Renal cortical epithelial cell (primary cell): ENCODE results near the gene C2. TPM values are rescaled to one million over a fixed set of nuclear protein-coding genes. Genes with fewer than 3 reads are reported as not detected.
"Not testable (repeated sequence)": the region's sequence is repeated elsewhere in the genome, so short reads cannot be mapped to it uniquely, and the experiment has no call there.

Experiments used
- DNase-seq: peaks from one replicate; pipeline ENCODE4 v3.0.0-alpha.2; 2011; ENCODE audit warnings: low read depth
- total RNA-seq: library from RNA; depleted of rRNA; stranded (reverse); fragments of >200 nt; gene quantifications from 2 replicates; pipeline ENCODE4 v1.2.3, GENCODE V29; 2014

C2 gene
- total RNA-seq, 1 donor from 2014 or later, result 1.7 TPM

GRCh38 chr6:31977816-31978431 is 50.4 kb downstream of the C2 start:
- no peak for DNase-seq

DNA sequence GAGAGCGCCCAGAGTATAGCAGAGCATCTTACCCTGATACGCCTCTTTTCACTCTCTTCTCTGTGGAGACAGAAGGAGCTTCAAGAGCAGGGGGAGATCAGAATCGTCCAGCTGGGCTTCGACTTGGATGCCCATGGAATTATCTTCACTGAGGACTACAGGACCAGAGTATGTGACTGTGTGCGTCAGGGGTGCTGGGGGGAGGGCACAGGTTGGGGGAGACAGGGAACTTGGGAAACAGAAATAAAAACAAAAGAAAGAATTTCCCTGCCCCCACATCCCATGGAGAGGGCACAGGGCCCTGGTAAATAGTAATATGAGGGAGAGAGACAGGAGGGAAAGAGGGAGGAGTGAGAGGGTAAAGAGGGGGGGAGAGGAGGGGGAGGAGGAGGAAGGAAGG is 51.3 kb downstream of the C2 start:
- DNase-seq, result no peak

GRCh38 chr6:31979238-31979898 is 51.9 kb downstream of the C2 start:
- DNase-seq, result no peak

- DNase-seq, result peak; percentile 26
Observed at GRCh38 chr6:31980195-31980876, 52.8 kb downstream of the C2 start.

DNA sequence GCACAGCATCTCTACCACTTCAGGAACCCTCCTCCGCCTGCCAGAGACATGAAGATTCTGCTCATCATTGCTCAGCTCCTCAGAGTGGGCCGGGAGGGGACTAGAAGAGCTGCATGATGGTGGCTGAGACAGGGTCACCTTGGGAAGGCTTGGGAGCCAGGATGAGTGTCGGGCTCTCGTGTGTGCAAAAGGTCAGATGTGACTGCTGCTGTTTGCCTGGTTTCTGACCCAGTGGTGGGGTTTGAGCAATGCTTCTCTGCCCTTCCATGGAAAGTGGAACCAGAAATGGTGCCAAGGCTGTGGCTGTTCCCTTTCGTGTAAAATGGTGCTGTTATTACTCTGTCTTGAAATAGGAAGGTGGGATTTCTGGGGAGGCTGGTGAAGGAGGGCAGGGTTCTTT is 53.5 kb downstream of the C2 start:
- DNase-seq, result not testable (repeated sequence)

DNA sequence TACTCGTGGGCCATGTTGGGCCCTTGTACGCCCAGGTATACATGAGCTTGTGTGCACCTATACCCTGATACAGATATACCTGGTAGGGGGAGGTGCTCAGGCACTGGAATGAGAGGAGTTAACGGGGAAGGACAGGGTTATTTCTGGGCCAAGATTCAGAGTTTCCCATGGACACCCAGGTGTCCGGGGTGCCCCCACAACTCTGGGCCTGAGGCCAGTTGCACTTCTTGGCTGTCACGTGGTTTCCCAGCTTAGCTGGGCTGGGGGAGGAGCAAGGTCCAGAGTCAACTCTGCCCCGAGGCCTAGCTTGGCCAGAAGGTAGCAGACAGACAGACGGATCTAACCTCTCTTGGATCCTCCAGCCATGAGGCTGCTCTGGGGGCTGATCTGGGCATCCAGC is 54.2 kb downstream of the C2 start, which contains the start of gene C4A:
Gene C4A (plus strand): TSS at position 314 of the 400 bp plus-strand sequence. CDS start 51 bp downstream, at position 365.
- DNase-seq, result not testable (repeated sequence)

- DNase-seq, result not testable (repeated sequence)
Observed at GRCh38 chr6:31989363-31989762, 61.8 kb downstream of the C2 start.

- DNase-seq, result not testable (repeated sequence)
Observed at GRCh38 chr6:31994421-31994820, 66.9 kb downstream of the C2 start.

Other genes starting within 250 kb of the C2 start
- gene LY6G5C, start 246.7 kb upstream of the C2 start, total RNA-seq, result 0.40 TPM in 1 of 2 replicates, not detected in the other
- gene ABHD16A, start 224.4 kb upstream of the C2 start, total RNA-seq, result 54.7 and 56.6 TPM in 2 replicates
- gene LY6G6F, start 220.9 kb upstream of the C2 start, total RNA-seq, result not detected in 2 replicates
- gene LY6G6D, start 212.4 kb upstream of the C2 start, total RNA-seq, result not detected in 2 replicates
- not detected in 2 replicates for gene LY6G6C, start 206.0 kb upstream of the C2 start, total RNA-seq
- gene MPIG6B, start 204.3 kb upstream of the C2 start, total RNA-seq, result not detected in 2 replicates
- gene DDAH2, start 198.4 kb upstream of the C2 start, total RNA-seq, result 101 and 121 TPM in 2 replicates
- gene CLIC1, start 191.2 kb upstream of the C2 start, total RNA-seq, result 345 and 2,008 TPM in 2 replicates
- gene MSH5, start 187.7 kb upstream of the C2 start, total RNA-seq, result 4.4 and 6.6 TPM in 2 replicates
- gene SAPCD1, start 165.1 kb upstream of the C2 start, total RNA-seq, result 0.50 and 0.69 TPM in 2 replicates
- 2.6 and 8.5 TPM in 2 replicates for gene VWA7, start 150.4 kb upstream of the C2 start, total RNA-seq
- gene VARS1, start 132.0 kb upstream of the C2 start, total RNA-seq, result 67.4 and 103 TPM in 2 replicates
- gene LSM2, start 120.8 kb upstream of the C2 start, total RNA-seq, result 16.6 and 46.9 TPM in 2 replicates
- gene HSPA1L, start 112.4 kb upstream of the C2 start, total RNA-seq, result 0.87 and 2.0 TPM in 2 replicates
- 178 and 296 TPM in 2 replicates for gene HSPA1A, start 112.2 kb upstream of the C2 start, total RNA-seq
- gene HSPA1B, start 100.0 kb upstream of the C2 start, total RNA-seq, result 197 and 264 TPM in 2 replicates
- gene NEU1, start 64.9 kb upstream of the C2 start, total RNA-seq, result 104 and 112 TPM in 2 replicates
- gene SLC44A4, start 48.7 kb upstream of the C2 start, total RNA-seq, result 1.1 and 26.6 TPM in 2 replicates
- gene EHMT2, start 30.0 kb upstream of the C2 start, total RNA-seq, result 37.7 and 72.3 TPM in 2 replicates
- gene ZBTB12, start 25.6 kb upstream of the C2 start, total RNA-seq, result 0.69 and 5.9 TPM in 2 replicates
- gene CFB, start 18.4 kb downstream of the C2 start, total RNA-seq, result 24.3 and 32.7 TPM in 2 replicates
- gene NELFE, start 31.3 kb downstream of the C2 start, total RNA-seq, result 92.3 and 146 TPM in 2 replicates
- gene SKIC2, start 31.5 kb downstream of the C2 start, total RNA-seq, result 46.5 and 47.3 TPM in 2 replicates
- gene DXO, start 44.4 kb downstream of the C2 start, total RNA-seq, result 10.6 and 16.9 TPM in 2 replicates
- 1.6 and 42.4 TPM in 2 replicates for gene C4A, start 54.3 kb downstream of the C2 start, total RNA-seq
- gene C4B, start 87.1 kb downstream of the C2 start, total RNA-seq, result 0.35 and 32.2 TPM in 2 replicates
- 0.20 TPM in 1 of 2 replicates, not detected in the other for gene CYP21A2, start 110.7 kb downstream of the C2 start, total RNA-seq
- gene TNXB, start 181.6 kb downstream of the C2 start, total RNA-seq, result 0.75 TPM in 1 of 2 replicates, not detected in the other
- 16.5 and 26.2 TPM in 2 replicates for gene ATF6B, start 200.5 kb downstream of the C2 start, total RNA-seq
- gene FKBPL, start 202.6 kb downstream of the C2 start, total RNA-seq, result 5.6 and 7.6 TPM in 2 replicates
- gene PRRT1, start 224.2 kb downstream of the C2 start, total RNA-seq, result not detected in 2 replicates
- 10.4 and 48.7 TPM in 2 replicates for gene PPT2, start 226.4 kb downstream of the C2 start, total RNA-seq
- 1.3 TPM in 1 of 2 replicates, not detected in the other for gene EGFL8, start 236.9 kb downstream of the C2 start, total RNA-seq
- gene AGPAT1, start 248.4 kb downstream of the C2 start, total RNA-seq, result 9.9 and 30.8 TPM in 2 replicates